ENCODE results near the gene GABRB1.

The GABRB1 gene

GRCh38 chr4:47110546-47111132 is 79.3 kb downstream of the GABRB1 start:
- Histone ChIP-seq H3K9me3 (no peaks in the 10 kb centered on the region), H3K27ac (no peak overlapping the region), H3K36me3 (no peaks in the 10 kb centered on the region), H3K27me3 (peaks cover 11% of the 10 kb centered on the region), H3K4me3 (ENCODE audit: low read depth in 1 of 2, low read length in 1 of 2) (no peak overlapping the region), H3K4me1 (ENCODE audit: control insufficient read depth in 1 of 2, insufficient read depth in 1 of 2, low read depth in 1 of 2, low read length in 1 of 2) (no peaks in the 10 kb centered on the region)
- TF ChIP-seq CTCF (IDR thresholded peaks at IDR 0.05) = no peak

DNA sequence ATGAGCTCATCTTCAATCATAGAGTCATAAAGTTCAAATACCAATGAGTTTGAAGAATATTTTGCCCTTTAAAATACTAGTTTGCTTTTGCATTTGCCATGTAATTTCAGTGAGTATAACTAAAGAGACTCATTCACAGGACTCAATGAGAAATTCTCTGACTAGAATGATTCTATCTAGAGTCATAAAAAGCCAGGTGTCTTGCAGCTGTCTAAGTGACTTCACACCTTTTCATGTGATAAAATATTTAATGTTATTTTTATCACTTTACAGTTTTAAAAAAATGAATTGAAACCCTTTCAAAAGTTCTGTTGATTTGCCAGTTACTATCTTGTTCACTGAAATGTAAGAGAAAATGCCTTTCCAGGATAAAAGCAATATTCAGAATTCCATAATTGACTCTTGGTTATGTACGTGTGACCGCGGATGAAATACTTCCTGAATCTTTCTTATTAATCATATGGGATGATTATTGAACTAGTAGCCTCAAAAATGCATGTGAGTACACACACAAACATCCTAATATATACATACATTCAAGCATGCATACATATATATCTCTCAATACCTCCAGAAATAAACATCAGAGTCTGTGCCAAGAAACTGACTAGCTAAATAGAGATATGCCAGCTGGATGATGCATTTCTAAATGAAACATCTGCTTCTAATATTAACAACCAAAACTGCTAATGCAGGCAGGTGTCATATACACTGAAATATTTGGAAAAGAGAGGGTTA is 87.0 kb downstream of the GABRB1 start:
- no peaks in the 10 kb centered on the region for H3K9me3 ChIP-seq
- no peaks in the 10 kb centered on the region for H3K36me3 ChIP-seq
- TF ChIP-seq CTCF (IDR thresholded peaks at IDR 0.05) = no peak
- H3K27ac ChIP-seq = no peak overlapping the region
- H3K4me1 ChIP-seq (ENCODE audit: control insufficient read depth in 1 of 2, insufficient read depth in 1 of 2, low read depth in 1 of 2, low read length in 1 of 2) = no peaks in the 10 kb centered on the region
- no peak overlapping the region for H3K4me3 ChIP-seq (ENCODE audit: low read depth in 1 of 2, low read length in 1 of 2)
- peaks cover 18% of the 10 kb centered on the region for H3K27me3 ChIP-seq

DNA sequence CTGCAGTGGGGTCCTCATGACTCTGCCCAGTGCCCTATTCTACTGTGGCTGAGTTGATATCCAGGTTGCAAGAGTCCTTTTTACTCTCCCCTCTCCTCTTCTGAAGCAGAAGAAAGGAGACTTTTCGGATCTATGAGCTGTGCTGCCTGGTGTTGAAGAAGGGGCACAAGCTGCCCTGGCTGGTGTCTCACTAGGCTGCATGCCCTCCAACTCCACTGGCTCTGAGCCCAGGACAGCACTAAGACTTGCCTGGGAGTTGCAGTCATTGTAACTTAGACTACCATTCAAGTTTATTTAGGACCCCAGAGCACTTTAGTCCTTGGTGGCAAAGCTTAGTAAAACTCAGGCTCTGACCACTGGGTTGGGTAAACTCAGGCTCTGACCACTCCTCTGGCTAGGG is 89.4 kb downstream of the GABRB1 start:
- Histone ChIP-seq H3K36me3 (no peaks in the 10 kb centered on the region), H3K9me3 (no peaks in the 10 kb centered on the region), H3K27ac (no peak overlapping the region), H3K27me3 (peaks cover 13% of the 10 kb centered on the region), H3K4me3 (ENCODE audit: low read depth in 1 of 2, low read length in 1 of 2) (no peak overlapping the region), H3K4me1 (ENCODE audit: control insufficient read depth in 1 of 2, insufficient read depth in 1 of 2, low read depth in 1 of 2, low read length in 1 of 2) (no peaks in the 10 kb centered on the region)
- TF ChIP-seq CTCF (IDR thresholded peaks at IDR 0.05) = no peak

- no peak overlapping the region for H3K4me3 ChIP-seq (ENCODE audit: low read depth in 1 of 2, low read length in 1 of 2)
- no peak overlapping the region for H3K27ac ChIP-seq
- no peaks in the 10 kb centered on the region for H3K4me1 ChIP-seq (ENCODE audit: control insufficient read depth in 1 of 2, insufficient read depth in 1 of 2, low read depth in 1 of 2, low read length in 1 of 2)
- H3K9me3 ChIP-seq = no peaks in the 10 kb centered on the region
- H3K27me3 ChIP-seq = peaks cover 21% of the 10 kb centered on the region
- no peaks in the 10 kb centered on the region for H3K36me3 ChIP-seq
- TF ChIP-seq CTCF (IDR thresholded peaks at IDR 0.05) = no peak
Measured at GRCh38 chr4:47122592-47123291, 91.4 kb downstream of the GABRB1 start.

GRCh38 chr4:47128991-47129390 is 97.6 kb downstream of the GABRB1 start:
- TF ChIP-seq CTCF (IDR thresholded peaks at IDR 0.05) = no peak
- H3K4me3 ChIP-seq (ENCODE audit: low read depth in 1 of 2, low read length in 1 of 2) = no peak overlapping the region
- no peak overlapping the region for H3K27ac ChIP-seq

More at GRCh38 chr4:47128991-47129390, 97.6 kb downstream of the GABRB1 start:
- Histone ChIP-seq H3K36me3 (no peaks in the 10 kb centered on the region), H3K4me1 (ENCODE audit: control insufficient read depth in 1 of 2, insufficient read depth in 1 of 2, low read depth in 1 of 2, low read length in 1 of 2) (no peaks in the 10 kb centered on the region), H3K9me3 (no peaks in the 10 kb centered on the region), H3K27me3 (peaks cover 8% of the 10 kb centered on the region)

Data from neutrophil (primary cell).